ENCODE measurements around the gene KSR1. TPM values are rescaled to one million over a fixed set of nuclear protein-coding genes. Genes with fewer than 3 reads are reported as not detected.

Gene KSR1
- total and polyA plus RNA-seq, 9 of the 15 experiments (the other 6 are each of a cell fraction or from before 2014, with no cell fraction given): 1.4 to 51.7 (median 18.4) TPM

GRCh38 chr17:27547301-27547683 lies 91.0 kb downstream of the KSR1 start (continued):
- no peak for TF ChIP-seq TFAP4 (CRISPR knock-in tag; IDR thresholded peaks at IDR 0.05; ENCODE audit: borderline replicate concordance)
- no peak for TF ChIP-seq ZFP1 (CRISPR knock-in tag; IDR thresholded peaks at IDR 0.05)
- no peak for TF ChIP-seq XRCC5 (IDR thresholded peaks at IDR 0.05; ENCODE audit: low read depth, low read length)
- TF ChIP-seq WHSC1 (IDR thresholded peaks at IDR 0.05; ENCODE audit: low read length): no peak
- no peak for TF ChIP-seq ZNF354B (CRISPR knock-in tag; IDR thresholded peaks at IDR 0.05)
- no peak for TF ChIP-seq KAT2B (IDR thresholded peaks at IDR 0.05; ENCODE audit: low read depth, low read length)
- TF ChIP-seq MEF2D (tag; conservative IDR thresholded peaks at IDR 0.05; ENCODE audit: low read depth): no peak
- peak; percentile 61 for TF ChIP-seq NFIC (IDR thresholded peaks at IDR 0.05)
- no peak for TF ChIP-seq FOXP4 (CRISPR knock-in tag; IDR thresholded peaks at IDR 0.05; ENCODE audit: borderline replicate concordance)
- TF ChIP-seq IFI16 (CRISPR knock-in tag; IDR thresholded peaks at IDR 0.05): no peak
- TF ChIP-seq CBX5 (IDR thresholded peaks at IDR 0.05; ENCODE audit: borderline replicate concordance, low read depth): no peak
- TF ChIP-seq SRSF3 (IDR thresholded peaks at IDR 0.05; ENCODE audit: insufficient read depth, low read length): no peak
- TF ChIP-seq ETV6 (IDR thresholded peaks at IDR 0.05; ENCODE audit: borderline replicate concordance in 1 of 2, low read depth in 2 of 2, low read length in 1 of 2): no peak
- no peak for TF ChIP-seq ETV6 (CRISPR knock-in tag; IDR thresholded peaks at IDR 0.05; ENCODE audit: borderline replicate concordance)
- peak; percentile 70 for TF ChIP-seq HDAC3 (IDR thresholded peaks at IDR 0.05; ENCODE audit: borderline replicate concordance, partially characterized antibody)
- 0 out of 2 replicates have a peak, but pooled peaks have one; percentile 12 for TF ChIP-seq PHB2 (IDR thresholded peaks at IDR 0.05; ENCODE audit: low read depth)
- no peak; the same call in 1 of the 2 replicates for TF ChIP-seq CC2D1A (IDR thresholded peaks at IDR 0.05)
- TF ChIP-seq, protein P1, sequence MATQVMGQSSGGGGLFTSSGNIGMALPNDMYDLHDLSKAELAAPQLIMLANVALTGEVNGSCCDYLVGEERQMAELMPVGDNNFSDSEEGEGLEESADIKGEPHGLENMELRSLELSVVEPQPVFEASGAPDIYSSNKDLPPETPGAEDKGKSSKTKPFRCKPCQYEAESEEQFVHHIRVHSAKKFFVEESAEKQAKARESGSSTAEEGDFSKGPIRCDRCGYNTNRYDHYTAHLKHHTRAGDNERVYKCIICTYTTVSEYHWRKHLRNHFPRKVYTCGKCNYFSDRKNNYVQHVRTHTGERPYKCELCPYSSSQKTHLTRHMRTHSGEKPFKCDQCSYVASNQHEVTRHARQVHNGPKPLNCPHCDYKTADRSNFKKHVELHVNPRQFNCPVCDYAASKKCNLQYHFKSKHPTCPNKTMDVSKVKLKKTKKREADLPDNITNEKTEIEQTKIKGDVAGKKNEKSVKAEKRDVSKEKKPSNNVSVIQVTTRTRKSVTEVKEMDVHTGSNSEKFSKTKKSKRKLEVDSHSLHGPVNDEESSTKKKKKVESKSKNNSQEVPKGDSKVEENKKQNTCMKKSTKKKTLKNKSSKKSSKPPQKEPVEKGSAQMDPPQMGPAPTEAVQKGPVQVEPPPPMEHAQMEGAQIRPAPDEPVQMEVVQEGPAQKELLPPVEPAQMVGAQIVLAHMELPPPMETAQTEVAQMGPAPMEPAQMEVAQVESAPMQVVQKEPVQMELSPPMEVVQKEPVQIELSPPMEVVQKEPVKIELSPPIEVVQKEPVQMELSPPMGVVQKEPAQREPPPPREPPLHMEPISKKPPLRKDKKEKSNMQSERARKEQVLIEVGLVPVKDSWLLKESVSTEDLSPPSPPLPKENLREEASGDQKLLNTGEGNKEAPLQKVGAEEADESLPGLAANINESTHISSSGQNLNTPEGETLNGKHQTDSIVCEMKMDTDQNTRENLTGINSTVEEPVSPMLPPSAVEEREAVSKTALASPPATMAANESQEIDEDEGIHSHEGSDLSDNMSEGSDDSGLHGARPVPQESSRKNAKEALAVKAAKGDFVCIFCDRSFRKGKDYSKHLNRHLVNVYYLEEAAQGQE (IDR thresholded peaks at IDR 0.05; ENCODE audit: borderline replicate concordance): no peak
- TF ChIP-seq, protein P1 (CRISPR knock-in tag; IDR thresholded peaks at IDR 0.05; ENCODE audit: low read depth): no peak
- TF ChIP-seq, protein P2, sequence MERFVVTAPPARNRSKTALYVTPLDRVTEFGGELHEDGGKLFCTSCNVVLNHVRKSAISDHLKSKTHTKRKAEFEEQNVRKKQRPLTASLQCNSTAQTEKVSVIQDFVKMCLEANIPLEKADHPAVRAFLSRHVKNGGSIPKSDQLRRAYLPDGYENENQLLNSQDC (CRISPR knock-in tag; IDR thresholded peaks at IDR 0.05): no peak
